ENCODE data around the gene MCCD1.

The MCCD1 gene

DNA sequence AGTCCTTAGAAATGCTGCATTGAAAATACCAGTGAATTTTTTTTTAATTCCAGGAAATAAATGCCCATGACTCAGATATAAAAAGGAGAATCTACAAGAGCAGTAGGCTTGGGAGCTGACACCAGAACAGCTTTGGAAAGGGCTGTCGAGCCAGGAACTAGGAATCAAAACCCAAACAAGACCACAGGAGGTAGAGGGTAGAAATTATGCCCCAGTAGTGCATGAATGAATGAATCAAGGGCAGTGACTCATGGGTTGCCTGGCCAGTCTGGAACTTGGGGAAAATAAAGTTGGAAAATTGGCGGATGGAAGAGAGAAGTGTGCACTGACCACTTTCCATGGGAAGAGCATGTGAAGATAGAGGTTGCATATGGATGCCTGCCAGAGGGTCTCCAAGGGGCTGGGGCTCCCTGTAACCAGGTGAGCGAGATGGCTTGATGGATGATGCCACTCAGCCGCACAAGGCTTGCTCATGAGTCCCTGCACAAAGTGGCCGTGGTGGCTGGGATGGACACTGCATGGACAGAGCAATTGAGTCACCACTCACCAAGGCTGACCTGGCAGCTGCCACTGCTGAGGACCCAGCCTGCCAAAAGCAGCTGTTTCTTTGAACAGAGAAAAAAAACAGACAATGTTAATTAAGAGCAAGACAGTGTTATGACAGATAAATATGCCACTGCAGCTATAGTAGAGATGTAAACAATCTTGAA is 15.2 kb upstream of the MCCD1 start:
- no peak for DNase-seq (ENCODE audit: low read depth, low spot score)

DNA sequence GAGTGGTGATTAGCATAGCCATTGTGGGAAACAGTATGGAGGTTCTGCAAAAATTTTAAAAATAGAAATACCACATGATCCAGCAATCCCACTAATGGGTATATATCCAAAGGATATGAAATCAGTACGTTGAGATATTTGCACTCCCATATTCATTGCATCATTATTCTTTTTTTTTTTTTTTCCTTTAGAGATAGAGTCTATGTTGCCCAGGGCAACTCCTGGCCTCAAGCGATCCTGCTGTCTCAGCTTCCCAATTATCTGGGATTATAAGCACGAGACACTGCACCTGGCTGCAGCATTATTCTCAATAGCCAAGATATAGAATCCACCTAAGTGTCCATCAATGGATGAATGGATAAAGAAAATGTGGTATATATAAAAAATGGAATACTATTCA is 6.9 kb upstream of the MCCD1 start:
- DNase-seq (ENCODE audit: low read depth, low spot score) = no peak

GRCh38 chr6:31525553-31525931 is 3.2 kb upstream of the MCCD1 start:
- DNase-seq (ENCODE audit: low read depth, low spot score) = no peak

- no peak for DNase-seq (ENCODE audit: low read depth, low spot score)
Observed at GRCh38 chr6:31525932-31526591, 2.7 kb upstream of the MCCD1 start.

DNA sequence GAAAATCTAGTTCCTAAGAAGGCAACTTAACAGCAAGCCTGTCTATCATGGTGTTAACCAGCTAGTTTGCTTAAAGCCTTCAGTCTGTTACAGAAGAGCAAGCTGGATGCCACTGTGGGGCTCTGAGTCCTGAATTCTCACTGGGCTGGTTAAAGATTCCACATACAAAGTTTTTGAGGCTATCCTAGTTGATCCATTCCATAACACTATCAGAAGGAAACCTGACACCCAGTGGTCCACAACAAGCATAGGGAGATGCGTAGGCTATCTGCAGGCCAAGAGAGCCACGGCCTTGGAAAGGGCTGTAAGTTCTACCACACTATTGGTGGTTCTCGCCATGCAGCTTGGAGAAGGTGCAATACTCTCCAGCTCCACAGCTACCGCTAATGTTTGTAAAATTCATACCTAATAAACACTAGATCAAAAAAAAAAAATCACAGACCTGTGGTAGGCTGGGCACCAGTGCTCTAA is 420 bp upstream of the MCCD1 start:
- no peak for DNase-seq (ENCODE audit: low read depth, low spot score)

- DNase-seq (ENCODE audit: low read depth, low spot score) = no peak
Observed at GRCh38 chr6:31529329-31530150, 778 bp downstream of the MCCD1 start.

- no peak for DNase-seq (ENCODE audit: low read depth, low spot score)
Observed at GRCh38 chr6:31530659-31531058, 1.9 kb downstream of the MCCD1 start.

DNA sequence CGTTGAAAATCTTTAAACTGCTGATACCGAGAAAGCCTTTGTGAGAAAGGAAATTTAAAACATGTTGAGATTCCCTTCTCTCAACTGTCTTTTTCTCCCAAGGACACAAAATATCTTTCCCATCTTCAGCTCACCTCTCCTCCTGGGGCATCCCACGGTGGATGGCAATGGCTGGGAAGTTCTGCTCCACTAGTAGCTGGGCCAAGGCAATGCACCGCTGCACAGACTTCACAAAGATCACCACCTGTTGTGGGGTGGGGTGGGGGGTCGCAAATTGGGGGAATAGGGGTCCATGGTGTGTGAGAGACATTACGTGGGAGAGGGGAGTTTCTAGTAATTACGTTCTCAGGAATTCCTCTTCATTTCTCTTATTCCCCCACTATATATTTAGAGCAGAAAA is 2.4 kb downstream of the MCCD1 start:
- DNase-seq (ENCODE audit: low read depth, low spot score) = no peak

GRCh38 chr6:31531771-31532643 is 3.2 kb downstream of the MCCD1 start:
- no peak for DNase-seq (ENCODE audit: low read depth, low spot score)

- no peak for DNase-seq (ENCODE audit: low read depth, low spot score)
Observed at GRCh38 chr6:31532644-31533454, 4.1 kb downstream of the MCCD1 start.

GRCh38 chr6:31533455-31533841 is 4.7 kb downstream of the MCCD1 start:
- DNase-seq (ENCODE audit: low read depth, low spot score) = no peak

DNA sequence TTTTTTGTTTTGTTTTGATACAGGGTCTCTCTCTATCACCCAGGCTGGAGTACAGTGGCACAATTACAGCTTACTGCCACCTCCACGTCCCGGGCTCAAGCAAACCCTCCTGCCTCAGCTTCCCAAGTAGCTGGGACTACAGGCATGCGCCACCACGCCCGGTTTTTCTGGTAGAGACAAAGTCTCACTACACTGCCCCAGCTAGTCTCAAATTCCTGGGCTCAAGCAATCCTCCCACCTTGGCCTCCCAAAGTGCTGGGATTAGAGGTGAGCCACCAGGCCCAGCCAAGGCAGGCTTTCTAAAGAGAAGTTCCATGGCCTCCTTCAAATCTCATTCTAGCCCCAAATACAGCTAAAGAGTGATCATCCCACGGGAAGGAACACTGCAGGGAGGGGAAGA is 5.2 kb downstream of the MCCD1 start:
- no peak for DNase-seq (ENCODE audit: low read depth, low spot score)

DNA sequence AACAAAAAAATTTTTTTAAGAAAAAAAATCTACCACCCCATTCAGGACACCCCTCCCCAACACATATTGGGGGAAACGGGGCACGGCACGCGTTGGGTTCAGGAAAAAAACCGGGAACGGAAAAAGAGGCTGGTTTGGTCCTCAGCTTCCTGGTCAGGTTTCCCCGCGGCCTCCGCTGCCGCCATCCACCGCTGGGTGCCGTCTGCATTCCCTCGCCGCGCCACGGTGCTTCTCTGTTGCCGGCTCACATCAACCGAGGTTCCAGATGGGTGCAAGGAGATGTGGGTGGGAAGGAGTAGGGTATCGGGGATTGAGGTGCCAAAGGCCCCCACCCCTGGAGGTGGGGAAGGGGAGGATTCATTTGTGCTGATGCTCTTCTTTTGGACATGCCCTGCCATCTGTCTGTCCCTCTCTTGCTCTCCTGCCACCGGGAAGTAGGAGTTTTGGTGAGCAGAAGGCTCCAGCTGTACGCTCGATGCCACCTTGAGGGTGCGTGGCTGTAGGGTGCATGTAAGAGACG is 5.8 kb downstream of the MCCD1 start:
- no peak for DNase-seq (ENCODE audit: low read depth, low spot score)

GRCh38 chr6:31535538-31536324 is 7.0 kb downstream of the MCCD1 start:
- no peak for DNase-seq (ENCODE audit: low read depth, low spot score)

DNA sequence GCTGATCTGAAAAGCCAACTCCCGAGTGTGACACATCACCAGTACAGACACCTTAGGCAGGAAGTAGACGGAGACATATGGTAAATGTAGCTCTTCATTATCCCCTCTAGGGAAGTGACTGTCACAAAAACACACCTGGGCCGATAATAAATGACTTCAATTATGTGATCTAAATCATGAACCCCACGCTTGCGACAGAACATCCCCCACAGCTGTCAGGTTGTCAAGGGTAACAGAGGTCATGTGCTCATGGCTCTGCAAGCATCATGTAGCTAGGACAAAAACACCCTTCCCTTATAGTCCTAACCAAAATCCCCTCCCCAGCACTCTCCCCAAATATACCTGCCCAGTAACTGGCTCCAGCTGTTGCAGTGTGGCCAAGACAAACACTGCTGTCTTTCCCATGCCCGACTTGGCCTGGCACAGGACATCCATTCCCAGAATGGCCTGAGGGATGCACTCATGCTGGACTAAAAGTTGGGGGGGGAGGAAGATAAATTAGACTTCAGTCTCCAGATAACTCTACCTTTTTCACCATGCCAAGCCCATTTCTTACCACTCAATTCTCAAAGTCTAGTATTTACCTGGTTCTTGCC is 10.1 kb downstream of the MCCD1 start:
- no peak for DNase-seq (ENCODE audit: low read depth, low spot score)

DNA sequence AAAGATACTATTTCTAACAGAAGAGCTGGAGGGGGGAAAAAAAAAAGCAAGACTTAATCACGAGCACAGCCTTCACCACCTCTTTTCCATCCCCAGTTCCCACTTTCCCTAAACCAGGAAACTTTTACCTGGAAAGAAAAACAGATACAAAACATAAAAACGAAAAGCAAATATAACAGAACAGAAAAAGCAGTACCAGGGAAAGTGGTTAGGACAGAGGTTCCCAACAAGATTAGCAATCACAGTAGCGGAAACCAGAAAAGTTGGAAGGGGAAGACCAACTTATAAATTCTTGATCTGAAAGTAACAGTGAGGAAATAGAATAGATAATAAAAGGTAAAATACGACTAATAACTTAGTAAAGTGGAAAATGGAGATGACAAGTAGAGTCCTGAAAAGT is 11.9 kb downstream of the MCCD1 start:
- no peak for DNase-seq (ENCODE audit: low read depth, low spot score)

DNA sequence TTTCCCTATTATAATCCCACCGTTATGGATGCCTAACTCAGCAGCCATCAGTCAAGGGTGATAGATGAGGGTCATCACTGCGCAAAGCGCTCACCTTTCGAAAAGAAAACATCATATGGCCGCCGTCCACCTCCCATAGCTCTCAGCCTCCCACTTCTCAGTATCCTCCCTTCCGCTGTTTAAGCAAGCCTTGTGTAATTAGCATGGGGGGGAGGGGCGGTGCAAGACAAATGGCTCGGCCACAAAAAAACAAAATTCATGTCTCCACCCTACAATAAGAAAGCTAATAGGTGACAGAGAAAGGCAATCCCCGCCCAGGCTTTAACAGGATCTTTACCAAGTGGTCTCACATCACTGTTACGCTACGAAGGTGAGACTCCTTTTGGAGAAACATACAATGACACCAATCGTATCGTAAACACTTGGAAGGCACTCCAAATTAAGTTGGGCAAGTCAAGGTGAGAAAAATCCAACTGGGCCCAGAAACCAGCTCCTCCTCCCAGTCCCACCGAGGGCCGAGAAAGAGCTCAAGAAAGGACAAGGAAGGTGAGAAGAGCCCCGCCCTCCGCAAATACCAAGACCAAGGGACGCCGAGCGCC is 12.4 kb downstream of the MCCD1 start:
- DNase-seq (ENCODE audit: low read depth, low spot score) = peak; percentile 18

- DNase-seq (ENCODE audit: low read depth, low spot score) = peak; percentile 83
Observed at GRCh38 chr6:31541658-31542521, 13.1 kb downstream of the MCCD1 start, which contains the start of gene DDX39B. Gene DDX39B, minus strand, starts transcription at chr6:31542003. Its CDS starts 1,471 bp downstream, at chr6:31540532.

Data from activated naive CD8-positive, alpha-beta T cell treated with anti-CD3 and anti-CD28 coated beads, Interleukin-2, amount 50 U/mL, for 16 hours (primary cell).